GM21528 (cell line): ENCODE data around the gene ITPR2.

Experiments used
- ATAC-seq: cut with Tn5 transposase; IDR thresholded peaks from one replicate; pipeline ENCODE4 v1.9.1; 2021; ENCODE audit warnings: mild to moderate bottlenecking, moderate library complexity; ENCODE audit not compliant: unreplicated experiment, low FRiP score

Gene ITPR2

GRCh38 chr12:26711569-26711968 is 121.4 kb downstream of the ITPR2 start:
- no peak for ATAC-seq

GRCh38 chr12:26711072-26711471 is 121.9 kb downstream of the ITPR2 start:
- ATAC-seq: no peak

- ATAC-seq: no peak
Observed at GRCh38 chr12:26705851-26706250, 127.1 kb downstream of the ITPR2 start.

GRCh38 chr12:26704684-26705460 is 128.1 kb downstream of the ITPR2 start:
- no peak for ATAC-seq

GRCh38 chr12:26704214-26704613 is 128.8 kb downstream of the ITPR2 start:
- ATAC-seq: no peak

GRCh38 chr12:26702741-26703140 is 130.3 kb downstream of the ITPR2 start:
- ATAC-seq: no peak

GRCh38 chr12:26701604-26702215 is 131.3 kb downstream of the ITPR2 start:
- no peak for ATAC-seq

- ATAC-seq: no peak
Observed at GRCh38 chr12:26700430-26700829, 132.6 kb downstream of the ITPR2 start.

GRCh38 chr12:26699237-26699636 is 133.8 kb downstream of the ITPR2 start:
- no peak for ATAC-seq

GRCh38 chr12:26698186-26698585 is 134.8 kb downstream of the ITPR2 start:
- ATAC-seq: no peak

GRCh38 chr12:26697217-26697616 is 135.8 kb downstream of the ITPR2 start:
- no peak for ATAC-seq

- no peak for ATAC-seq
Observed at GRCh38 chr12:26696613-26697092, 136.3 kb downstream of the ITPR2 start.

- no peak for ATAC-seq
Observed at GRCh38 chr12:26696048-26696612, 136.9 kb downstream of the ITPR2 start.

- no peak for ATAC-seq
Observed at GRCh38 chr12:26694402-26694801, 138.6 kb downstream of the ITPR2 start.

GRCh38 chr12:26692407-26692806 is 140.6 kb downstream of the ITPR2 start:
- no peak for ATAC-seq

- no peak for ATAC-seq
Observed at GRCh38 chr12:26691234-26691970, 141.6 kb downstream of the ITPR2 start.

GRCh38 chr12:26690601-26691000 is 142.4 kb downstream of the ITPR2 start:
- no peak for ATAC-seq

- no peak for ATAC-seq
Observed at GRCh38 chr12:26689281-26689841, 143.6 kb downstream of the ITPR2 start.

GRCh38 chr12:26688344-26688904 is 144.6 kb downstream of the ITPR2 start:
- no peak for ATAC-seq

GRCh38 chr12:26686408-26686807 is 146.6 kb downstream of the ITPR2 start:
- no peak for ATAC-seq
